Measurements from ENCODE around the gene TPM1. TPM values are rescaled to one million over a fixed set of nuclear protein-coding genes. Genes with fewer than 3 reads are reported as not detected.

TPM1 gene
- total and polyA plus RNA-seq, 7 donors, result 1,097 to 5,131 (median 2,822) TPM

DNA sequence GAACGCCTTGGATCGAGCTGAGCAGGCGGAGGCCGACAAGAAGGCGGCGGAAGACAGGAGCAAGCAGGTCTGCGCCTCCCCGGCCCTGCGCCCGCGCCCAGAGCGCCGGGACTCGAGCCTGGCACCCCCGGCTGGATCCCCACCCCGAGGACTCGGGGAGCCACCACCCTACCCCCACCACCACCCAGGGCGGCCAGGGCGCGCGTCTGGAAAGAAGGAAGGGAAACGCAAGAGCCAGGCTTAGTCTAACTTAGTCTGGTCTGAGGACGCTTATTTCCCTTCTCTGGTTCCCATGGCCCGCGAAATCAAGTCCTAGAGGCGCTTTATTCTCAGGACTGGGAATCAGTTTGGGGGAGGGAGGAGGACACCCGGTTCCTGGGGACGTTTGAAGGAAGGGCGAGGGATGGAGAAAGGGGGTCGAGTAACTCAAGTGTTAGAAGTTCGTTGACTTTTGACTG lies 359 bp downstream of the TPM1 start:
- ATAC-seq (peak in 3 of 4 donors; percentile 2 to 22 (median 7)), DNase-seq (peak in 1 of 2 donors; percentile 36)
- H3K4me1 ChIP-seq, result peaks cover 35% of the 10 kb centered on the region
- intact Hi-C loops (cut with DNase I), result no loop called here
- no peaks in the 10 kb centered on the region for H3K9me3 ChIP-seq
- peak overlapping the region; percentile 94 for H3K27ac ChIP-seq
- H3K4me3 ChIP-seq, result peak overlapping the region; percentile 75
- peaks cover 0 to 4% (median 0%) of the 10 kb centered on the region in 3 donors for H3K27me3 ChIP-seq (ENCODE audit: insufficient read depth in 3 of 3, low read length in 2 of 3)
- TF ChIP-seq, protein P1, sequence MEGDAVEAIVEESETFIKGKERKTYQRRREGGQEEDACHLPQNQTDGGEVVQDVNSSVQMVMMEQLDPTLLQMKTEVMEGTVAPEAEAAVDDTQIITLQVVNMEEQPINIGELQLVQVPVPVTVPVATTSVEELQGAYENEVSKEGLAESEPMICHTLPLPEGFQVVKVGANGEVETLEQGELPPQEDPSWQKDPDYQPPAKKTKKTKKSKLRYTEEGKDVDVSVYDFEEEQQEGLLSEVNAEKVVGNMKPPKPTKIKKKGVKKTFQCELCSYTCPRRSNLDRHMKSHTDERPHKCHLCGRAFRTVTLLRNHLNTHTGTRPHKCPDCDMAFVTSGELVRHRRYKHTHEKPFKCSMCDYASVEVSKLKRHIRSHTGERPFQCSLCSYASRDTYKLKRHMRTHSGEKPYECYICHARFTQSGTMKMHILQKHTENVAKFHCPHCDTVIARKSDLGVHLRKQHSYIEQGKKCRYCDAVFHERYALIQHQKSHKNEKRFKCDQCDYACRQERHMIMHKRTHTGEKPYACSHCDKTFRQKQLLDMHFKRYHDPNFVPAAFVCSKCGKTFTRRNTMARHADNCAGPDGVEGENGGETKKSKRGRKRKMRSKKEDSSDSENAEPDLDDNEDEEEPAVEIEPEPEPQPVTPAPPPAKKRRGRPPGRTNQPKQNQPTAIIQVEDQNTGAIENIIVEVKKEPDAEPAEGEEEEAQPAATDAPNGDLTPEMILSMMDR (IDR thresholded peaks at IDR 0.05), result no peak
- H3K36me3 ChIP-seq (ENCODE audit: insufficient read depth in 1 of 2, low read depth in 1 of 2), result peaks cover 0 to 7% of the 10 kb centered on the region in 2 donors
- WGBS, 3 donors, result 0 to 2% (median 1%) methylated on average over 23 to 31 of the region's 31 CpGs

DNA sequence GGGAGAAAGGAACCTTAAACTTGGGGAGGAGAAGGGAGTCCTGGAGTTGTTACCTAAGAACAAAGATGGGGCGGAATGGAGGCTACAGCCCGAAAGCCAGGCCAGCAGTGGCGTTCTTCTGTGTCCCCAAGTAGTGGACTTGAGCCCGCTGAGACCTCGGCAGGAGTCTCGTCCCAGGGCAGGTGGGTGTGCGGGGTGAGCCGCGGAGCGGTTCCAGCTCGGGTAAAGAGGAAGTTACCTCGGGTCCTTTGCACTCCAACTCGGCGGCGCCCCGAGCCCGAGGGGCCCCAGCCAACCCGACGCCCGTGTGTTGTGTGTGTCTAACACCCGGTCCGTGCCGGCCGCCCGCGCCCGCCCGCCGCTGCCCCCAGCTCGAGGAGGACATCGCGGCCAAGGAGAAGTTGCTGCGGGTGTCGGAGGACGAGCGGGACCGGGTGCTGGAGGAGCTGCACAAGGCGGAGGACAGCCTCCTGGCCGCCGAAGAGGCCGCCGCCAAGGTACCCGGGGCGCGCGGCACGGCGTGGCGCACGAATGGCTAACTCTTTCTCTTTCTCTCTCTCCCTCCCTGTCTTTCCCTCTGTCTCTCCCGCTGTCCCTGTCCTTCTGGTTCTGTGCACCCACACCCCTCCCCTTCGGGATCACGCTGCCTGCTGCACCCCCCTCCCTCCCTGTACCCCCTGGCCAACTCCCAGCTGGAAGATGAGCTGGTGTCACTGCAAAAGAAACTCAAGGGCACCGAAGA lies 959 bp downstream of the TPM1 start:
- TF ChIP-seq, protein P1 (IDR thresholded peaks at IDR 0.05), result no peak
- intact Hi-C loops (cut with DNase I), result no loop called here
- peak overlapping the region; percentile 94 for H3K27ac ChIP-seq
- DNase-seq (peak; percentile 41 to 72), ATAC-seq (peak in 1 of 4 donors; percentile 4)
- peaks cover 35% of the 10 kb centered on the region for H3K4me1 ChIP-seq
- WGBS, 3 donors, result 1% methylated on average over 43 to 54 of the region's 54 CpGs
- peaks cover 0 to 7% of the 10 kb centered on the region in 2 donors for H3K36me3 ChIP-seq (ENCODE audit: insufficient read depth in 1 of 2, low read depth in 1 of 2)
- peaks cover 0 to 4% (median 0%) of the 10 kb centered on the region in 3 donors for H3K27me3 ChIP-seq (ENCODE audit: insufficient read depth in 3 of 3, low read length in 2 of 3)
- H3K9me3 ChIP-seq, result no peaks in the 10 kb centered on the region
- H3K4me3 ChIP-seq, result peak overlapping the region; percentile 75

DNA sequence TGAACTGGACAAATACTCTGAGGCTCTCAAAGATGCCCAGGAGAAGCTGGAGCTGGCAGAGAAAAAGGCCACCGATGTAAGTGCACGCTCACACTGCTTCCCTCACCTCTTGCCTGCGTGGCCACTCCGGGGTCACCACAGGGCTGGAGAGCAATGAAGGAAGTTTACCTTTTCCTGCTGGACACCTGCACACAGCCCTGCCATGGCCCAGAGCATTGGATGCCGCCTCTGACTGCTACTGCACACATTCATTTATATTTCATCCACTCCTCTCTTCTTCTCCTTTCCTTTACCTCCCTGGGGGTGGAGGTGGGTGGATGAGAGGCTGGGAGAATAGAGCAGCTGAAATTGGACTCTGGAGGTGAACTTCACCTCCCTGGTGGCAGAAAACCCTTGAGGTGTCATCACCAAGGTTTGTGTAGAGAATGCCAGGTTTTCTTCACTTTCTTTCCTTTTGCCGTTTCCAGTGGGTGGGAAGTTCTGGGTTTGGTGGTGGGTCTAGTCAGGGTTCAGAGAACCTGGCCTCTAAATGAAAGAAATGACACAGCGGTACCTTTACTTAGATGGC lies 1.6 kb downstream of the TPM1 start:
- Histone ChIP-seq H3K4me1 (peaks cover 35% of the 10 kb centered on the region), H3K4me3 (peak overlapping the region; percentile 75), H3K9me3 (no peaks in the 10 kb centered on the region), H3K27me3 (ENCODE audit: insufficient read depth in 3 of 3, low read length in 2 of 3) (peaks cover 0 to 4% (median 0%) of the 10 kb centered on the region in 3 donors), H3K36me3 (ENCODE audit: insufficient read depth in 1 of 2, low read depth in 1 of 2) (peaks cover 0 to 7% of the 10 kb centered on the region in 2 donors), H3K27ac (peak overlapping the region; percentile 94)
- TF ChIP-seq, protein P1 (IDR thresholded peaks at IDR 0.05), result no peak
- intact Hi-C loops (cut with DNase I), result no loop called here
- WGBS, 3 donors, result 35 to 48% (median 40%) methylated on average over 7 of the region's 7 CpGs
- no peak for ATAC-seq
- no peak for DNase-seq

DNA sequence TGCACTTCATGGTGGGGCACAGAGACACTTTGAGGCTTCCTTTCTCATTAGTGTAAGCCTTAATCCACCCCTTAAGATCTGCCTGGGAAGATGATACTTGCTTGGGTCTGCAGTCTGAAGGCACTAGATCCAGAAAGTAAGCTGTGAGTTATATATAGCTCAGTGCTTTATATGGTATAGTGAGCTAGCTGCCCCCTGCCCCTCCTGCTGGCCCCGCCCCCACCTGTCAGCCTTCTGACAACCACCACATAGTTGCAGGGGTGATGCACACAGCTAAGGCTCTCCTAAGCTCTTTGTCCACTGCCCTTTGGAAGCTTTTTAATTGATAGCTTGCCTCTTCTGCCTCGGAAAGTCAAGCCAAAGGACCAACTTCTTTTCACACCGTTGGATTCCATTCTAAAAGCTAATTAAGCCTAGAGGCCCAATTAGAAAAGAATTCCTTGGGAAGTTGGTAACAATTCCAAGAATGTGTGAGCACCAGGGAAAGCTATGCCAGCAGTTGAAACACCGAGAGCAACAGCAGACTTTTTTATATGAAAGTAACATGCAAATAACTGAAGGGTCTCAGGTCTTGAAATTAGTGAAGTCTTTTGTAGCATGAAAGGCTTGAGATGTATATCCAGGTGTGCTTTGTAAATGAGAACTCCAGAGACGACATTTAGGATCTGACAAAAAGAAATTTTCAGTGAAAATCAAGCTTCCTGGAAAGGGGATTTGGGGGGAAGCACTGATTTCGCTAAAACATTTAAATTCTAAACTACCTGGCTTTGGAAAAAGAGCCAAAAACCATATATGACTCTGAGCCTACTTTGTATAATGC lies 2.3 kb downstream of the TPM1 start:
- peak overlapping the region; percentile 94 for H3K27ac ChIP-seq
- 45 to 66% (median 53%) methylated on average over 6 of the region's 6 CpGs for WGBS, 3 donors
- no peaks in the 10 kb centered on the region for H3K9me3 ChIP-seq
- intact Hi-C loops (cut with DNase I), result loop anchor here (5.0 kb wide), 2 partner anchors 47 to 263 kb away; no protein-coding TSS in a partner anchor
- peaks cover 40% of the 10 kb centered on the region for H3K4me1 ChIP-seq
- DNase-seq (peak in 1 of 2 donors; percentile 66), ATAC-seq (peak in 3 of 4 donors; percentile 31 to 35 (median 32))
- peak overlapping the region; percentile 75 for H3K4me3 ChIP-seq
- peaks cover 0 to 4% (median 0%) of the 10 kb centered on the region in 3 donors for H3K27me3 ChIP-seq (ENCODE audit: insufficient read depth in 3 of 3, low read length in 2 of 3)
- TF ChIP-seq, protein P1 (IDR thresholded peaks at IDR 0.05), result no peak
- H3K36me3 ChIP-seq (ENCODE audit: insufficient read depth in 1 of 2, low read depth in 1 of 2), result peaks cover 0 to 7% of the 10 kb centered on the region in 2 donors
